AG09319 (cell line): ENCODE data around the gene IMPACT.
A peak's percentile ranks its signal among the peaks of the same experiment; 100 is the strongest.

Source experiments
- DNase-seq: peaks from one replicate; pipeline ENCODE4 v3.0.0-alpha.2; 2010; ENCODE audit warnings: low read depth; ENCODE audit errors: extremely low read depth
- CTCF ChIP-seq: IDR thresholded peaks from 2 replicates; pipeline ENCODE4 v1.5.1; 2011; ENCODE audit warnings: low read depth, mild to moderate bottlenecking, inconsistent platforms, low read length, moderate library complexity

Gene IMPACT

GRCh38 chr18:24488824-24489493 is 62.5 kb downstream of the IMPACT start:
- no peak for DNase-seq
- TF ChIP-seq CTCF, result peak; percentile 72

- TF ChIP-seq CTCF, result no peak
- no peak for DNase-seq
Measured at GRCh38 chr18:24490539-24490938, 64.1 kb downstream of the IMPACT start.

GRCh38 chr18:24491927-24492834 is 65.7 kb downstream of the IMPACT start:
- DNase-seq, result no peak
- no peak for TF ChIP-seq CTCF

- no peak for DNase-seq
- TF ChIP-seq CTCF, result no peak
Measured at GRCh38 chr18:24494586-24494985, 68.1 kb downstream of the IMPACT start.

- TF ChIP-seq CTCF, result no peak
- no peak for DNase-seq
Measured at GRCh38 chr18:24497031-24497754, 70.7 kb downstream of the IMPACT start.

GRCh38 chr18:24499814-24500213 is 73.3 kb downstream of the IMPACT start:
- no peak for TF ChIP-seq CTCF

More at GRCh38 chr18:24499814-24500213, 73.3 kb downstream of the IMPACT start:
- DNase-seq, result no peak
